Mesendoderm (in vitro differentiated cells): Measurements from ENCODE around the gene EHMT2.
"Not testable (repeated sequence)": the region's sequence is repeated elsewhere in the genome, so short reads cannot be mapped to it uniquely, and the experiment has no call there.

ENCODE experiments used
- DNase-seq: peaks from one replicate; pipeline ENCODE4 v3.0.0; 2013
- H2AK5ac ChIP-seq: 2 replicates; pipeline ENCODE4 v1.6.1; 2013; ENCODE audit warnings: low read length, inconsistent platforms
- H2BK120ac ChIP-seq: 2 replicates; pipeline ENCODE4 v1.6.1; 2013; ENCODE audit warnings: low read depth, mild to moderate bottlenecking, low read length, moderate library complexity, mixed read lengths
- H2BK15ac ChIP-seq: replicated peaks from 2 replicates; pipeline ENCODE4 v1.6.1; 2013; ENCODE audit warnings: low read depth, mild to moderate bottlenecking, moderate library complexity
- H2BK5ac ChIP-seq: 2 replicates; pipeline ENCODE4 v1.6.1; 2013; ENCODE audit warnings: low read length, inconsistent platforms
- H3K18ac ChIP-seq: 2 replicates; pipeline ENCODE4 v1.6.1; 2013; ENCODE audit warnings: mild to moderate bottlenecking, low read length, mixed read lengths
- H3K23ac ChIP-seq: one replicate; pipeline ENCODE4 v1.6.1; 2013; ENCODE audit warnings: low read length
- H3K27ac ChIP-seq: 2 replicates; pipeline ENCODE4 v1.5.1; 2013; ENCODE audit warnings: low read depth, mild to moderate bottlenecking, inconsistent platforms, low read length, moderate library complexity
- H3K27me3 ChIP-seq: 2 replicates; pipeline ENCODE4 v1.6.1; 2013; ENCODE audit warnings: low read length, control low read depth, mild to moderate bottlenecking, inconsistent platforms; ENCODE audit not compliant: insufficient read depth, poor library complexity
- H3K36me3 ChIP-seq: 2 replicates; pipeline ENCODE4 v1.6.1; 2013; ENCODE audit warnings: low read length, inconsistent platforms; ENCODE audit not compliant: control insufficient read depth, insufficient read depth
- H3K4ac ChIP-seq: one replicate; pipeline ENCODE4 v1.6.1; 2013; ENCODE audit warnings: low read depth, mild to moderate bottlenecking, low read length, moderate library complexity
- H3K4me1 ChIP-seq: 2 replicates; pipeline ENCODE4 v1.6.1; 2013; ENCODE audit warnings: low read depth, low read length, inconsistent platforms; ENCODE audit not compliant: control insufficient read depth
- H3K4me2 ChIP-seq: 2 replicates; pipeline ENCODE4 v1.6.1; 2013; ENCODE audit warnings: low read length
- H3K4me3 ChIP-seq: 2 replicates; pipeline ENCODE4 v1.5.1; 2013; ENCODE audit warnings: mild to moderate bottlenecking, low read length
- H3K56ac ChIP-seq: one replicate; pipeline ENCODE4 v1.6.1; 2013; ENCODE audit warnings: low read length
- H3K79me1 ChIP-seq: 2 replicates; pipeline ENCODE4 v1.6.1; 2013; ENCODE audit warnings: low read length, inconsistent platforms
- H3K79me2 ChIP-seq: 2 replicates; pipeline ENCODE4 v1.6.1; 2013; ENCODE audit warnings: mild to moderate bottlenecking, low read length; ENCODE audit not compliant: control insufficient read depth, insufficient read depth
- H3K9ac ChIP-seq: 2 replicates; pipeline ENCODE4 v1.6.1; 2013; ENCODE audit warnings: low read length, inconsistent platforms
- H4K5ac ChIP-seq: one replicate; pipeline ENCODE4 v1.6.1; 2013; ENCODE audit warnings: low read length
- H4K8ac ChIP-seq: one replicate; pipeline ENCODE4 v1.6.1; 2013; ENCODE audit warnings: low read depth, mild to moderate bottlenecking, control low read depth, low read length, moderate library complexity
- WGBS: extraction: QIAGEN DNeasy Blood & Tissue Kit; methylation state at CpG from one replicate; pipeline ENCODE4 v1.1.7; 2013; ENCODE audit warnings: low lambda C conversion rate, missing lambda C conversion rate; ENCODE audit not compliant: insufficient coverage; ENCODE audit errors: extremely low coverage; 5-methylcytosine and 5-hydroxymethylcytosine counted together

Gene EHMT2

GRCh38 chr6:31861150-31861549, 36.3 kb downstream of the EHMT2 start:
- no peak overlapping the region for H3K4ac ChIP-seq
- H3K4me3 ChIP-seq, result no peak overlapping the region
- H3K79me1 ChIP-seq, result no peaks in the 10 kb centered on the region
- no peak overlapping the region for H2BK120ac ChIP-seq
- H3K56ac ChIP-seq, result no peak overlapping the region
- H4K5ac ChIP-seq, result no peak overlapping the region
- no peak overlapping the region for H2BK15ac ChIP-seq
- H2AK5ac ChIP-seq, result no peak overlapping the region
- H3K36me3 ChIP-seq, result peaks cover 2% of the 10 kb centered on the region
- H3K23ac ChIP-seq, result no peak overlapping the region
- no peaks in the 10 kb centered on the region for H3K4me1 ChIP-seq
- H3K79me2 ChIP-seq, result no peaks in the 10 kb centered on the region
- no peak overlapping the region for H3K18ac ChIP-seq
- H3K4me2 ChIP-seq, result no peak overlapping the region
- H3K27me3 ChIP-seq, result no peaks in the 10 kb centered on the region
- no peak overlapping the region for H4K8ac ChIP-seq
- H3K9ac ChIP-seq, result no peak overlapping the region
- WGBS, result no CpG with 5 or more reads among the region's 7 CpGs
- H3K27ac ChIP-seq, result no peak overlapping the region
- DNase-seq, result no peak
- no peak overlapping the region for H2BK5ac ChIP-seq

DNA sequence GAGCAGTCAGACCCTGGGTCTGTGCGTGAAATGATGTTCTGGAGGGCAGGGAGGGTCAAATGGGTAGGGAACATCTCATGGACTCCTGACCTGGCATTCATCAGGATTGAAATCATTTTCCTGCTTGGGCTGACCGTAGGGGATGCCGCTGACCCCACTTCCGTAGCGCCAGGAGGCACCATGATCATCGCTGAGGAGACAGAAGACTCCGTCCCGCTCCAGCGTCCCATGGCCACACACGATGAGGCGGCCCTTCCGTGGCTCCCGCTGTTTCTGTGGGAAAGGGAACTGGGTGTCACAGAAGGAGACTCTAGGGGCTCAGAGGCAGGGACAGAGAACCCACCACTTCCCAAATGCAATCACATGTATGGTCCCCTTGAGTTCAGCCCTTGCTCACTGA, 37.1 kb downstream of the EHMT2 start:
- no CpG with 5 or more reads among the region's 13 CpGs for WGBS

GRCh38 chr6:31859923-31860322, 37.6 kb downstream of the EHMT2 start:
- Histone ChIP-seq H3K4me1 (no peaks in the 10 kb centered on the region), H3K79me2 (no peaks in the 10 kb centered on the region), H3K56ac (no peak overlapping the region), H3K27me3 (no peaks in the 10 kb centered on the region), H4K8ac (no peak overlapping the region), H3K4ac (no peak overlapping the region), H3K4me3 (no peak overlapping the region), H3K27ac (no peak overlapping the region), H3K4me2 (no peak overlapping the region), H3K79me1 (no peaks in the 10 kb centered on the region), H3K9ac (no peak overlapping the region), H3K36me3 (peaks cover 2% of the 10 kb centered on the region), H3K18ac (no peak overlapping the region), H2BK120ac (no peak overlapping the region), H2AK5ac (no peak overlapping the region), H2BK15ac (no peak overlapping the region), H2BK5ac (no peak overlapping the region), H3K23ac (no peak overlapping the region), H4K5ac (no peak overlapping the region)
- no CpG with 5 or more reads among the region's 11 CpGs for WGBS
- DNase-seq, result no peak

More for the DNA sequence above, 37.1 kb downstream of the EHMT2 start:
- no peak overlapping the region for H3K4ac ChIP-seq
- no peak overlapping the region for H3K18ac ChIP-seq
- no peak overlapping the region for H3K4me3 ChIP-seq
- no peaks in the 10 kb centered on the region for H3K27me3 ChIP-seq
- DNase-seq, result no peak
- no peak overlapping the region for H2BK5ac ChIP-seq
- no peak overlapping the region for H3K9ac ChIP-seq
- H2BK120ac ChIP-seq, result no peak overlapping the region
- no peak overlapping the region for H4K5ac ChIP-seq
- H2BK15ac ChIP-seq, result no peak overlapping the region
- no peak overlapping the region for H3K23ac ChIP-seq
- no peak overlapping the region for H2AK5ac ChIP-seq
- no peaks in the 10 kb centered on the region for H3K79me2 ChIP-seq
- no peak overlapping the region for H3K56ac ChIP-seq
- H3K27ac ChIP-seq, result no peak overlapping the region
- H3K79me1 ChIP-seq, result no peaks in the 10 kb centered on the region
- no peak overlapping the region for H3K4me2 ChIP-seq
- H4K8ac ChIP-seq, result no peak overlapping the region
- H3K36me3 ChIP-seq, result peaks cover 2% of the 10 kb centered on the region
- H3K4me1 ChIP-seq, result no peaks in the 10 kb centered on the region

GRCh38 chr6:31858707-31859106, 38.8 kb downstream of the EHMT2 start:
- H2BK120ac ChIP-seq, result no peak overlapping the region
- no peaks in the 10 kb centered on the region for H3K27me3 ChIP-seq
- no peak overlapping the region for H2AK5ac ChIP-seq
- H3K9ac ChIP-seq, result no peak overlapping the region
- WGBS, result no CpG with 5 or more reads among the region's 8 CpGs
- DNase-seq, result no peak
- H3K79me2 ChIP-seq, result no peaks in the 10 kb centered on the region
- no peak overlapping the region for H3K27ac ChIP-seq
- no peak overlapping the region for H4K5ac ChIP-seq
- no peak overlapping the region for H3K4me3 ChIP-seq
- H3K79me1 ChIP-seq, result no peaks in the 10 kb centered on the region
- no peak overlapping the region for H3K56ac ChIP-seq
- H3K23ac ChIP-seq, result no peak overlapping the region
- H3K36me3 ChIP-seq, result peaks cover 2% of the 10 kb centered on the region
- H2BK15ac ChIP-seq, result no peak overlapping the region
- H3K4me1 ChIP-seq, result no peaks in the 10 kb centered on the region
- H3K4ac ChIP-seq, result no peak overlapping the region
- no peak overlapping the region for H2BK5ac ChIP-seq
- no peak overlapping the region for H4K8ac ChIP-seq
- no peak overlapping the region for H3K4me2 ChIP-seq
- no peak overlapping the region for H3K18ac ChIP-seq

DNA sequence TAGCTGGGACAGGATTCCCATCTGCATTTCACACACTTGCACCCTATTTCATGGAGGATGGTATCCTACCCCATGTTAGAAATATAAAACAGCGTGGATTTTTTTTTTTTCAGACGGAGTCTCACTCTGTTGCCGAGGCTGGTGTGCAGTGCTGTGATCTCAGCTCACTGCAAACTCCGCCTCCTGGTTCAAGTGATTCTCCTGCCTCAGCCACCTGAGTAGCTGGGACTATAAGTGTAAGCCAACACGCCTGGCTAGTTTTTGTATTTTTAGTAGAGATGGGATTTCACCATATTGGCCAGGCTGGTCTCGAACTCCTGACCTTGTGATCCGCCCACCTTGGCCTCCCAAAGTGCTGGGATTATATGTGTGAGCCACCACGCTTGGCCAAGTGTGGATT, 39.7 kb downstream of the EHMT2 start:
- not testable (repeated sequence) for H2BK5ac ChIP-seq, H3K36me3 ChIP-seq, H4K8ac ChIP-seq, H3K27me3 ChIP-seq, H3K4me1 ChIP-seq, H2BK120ac ChIP-seq, H3K27ac ChIP-seq, H3K4me3 ChIP-seq, DNase-seq, H3K56ac ChIP-seq, H3K23ac ChIP-seq, H4K5ac ChIP-seq, H3K4ac ChIP-seq, H2BK15ac ChIP-seq, H2AK5ac ChIP-seq, H3K79me2 ChIP-seq, H3K4me2 ChIP-seq, H3K9ac ChIP-seq, H3K18ac ChIP-seq, H3K79me1 ChIP-seq
- WGBS, result no CpG with 5 or more reads among the region's 8 CpGs

DNA sequence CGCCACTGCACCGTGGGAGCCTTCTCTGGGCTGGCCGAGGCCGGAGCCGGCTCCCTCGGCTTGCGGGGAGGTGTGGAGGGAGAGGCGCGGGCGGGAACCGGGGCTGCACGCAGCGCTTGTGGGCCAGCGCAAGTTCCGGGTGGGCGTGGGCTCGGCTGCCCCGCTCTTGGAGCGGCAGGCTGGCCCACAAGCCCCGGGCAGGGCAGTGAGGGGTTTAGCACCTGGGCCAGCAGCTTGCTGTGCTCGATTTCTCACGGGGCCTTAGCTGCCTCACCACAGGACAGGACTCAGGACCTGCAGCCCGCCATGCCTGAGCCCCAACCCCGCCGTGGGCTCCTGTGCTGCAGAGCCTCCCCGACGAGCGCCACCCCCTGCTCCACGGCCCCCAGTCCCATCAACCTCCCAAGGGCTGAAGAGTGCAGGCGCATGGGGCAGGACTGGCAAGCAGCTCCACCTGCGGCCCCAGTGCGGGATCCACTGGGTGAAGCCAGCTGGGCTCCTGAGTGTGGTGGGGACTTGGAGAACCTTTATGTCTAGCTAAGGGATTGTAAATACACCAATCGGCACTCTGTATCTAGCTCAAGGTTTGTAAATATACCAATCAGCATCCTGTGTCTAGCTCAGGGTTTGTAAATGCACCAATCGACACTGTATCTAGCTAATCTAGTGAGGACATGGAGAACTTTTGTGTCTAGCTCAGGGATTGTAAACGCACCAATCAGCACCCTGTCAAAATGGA, 45.3 kb downstream of the EHMT2 start:
- not testable (repeated sequence) for H3K56ac ChIP-seq, H4K5ac ChIP-seq, H4K8ac ChIP-seq, H3K4me3 ChIP-seq, H2BK5ac ChIP-seq, H3K79me1 ChIP-seq, H2BK120ac ChIP-seq, H3K4me2 ChIP-seq, H3K79me2 ChIP-seq, H3K4ac ChIP-seq, H2BK15ac ChIP-seq, H3K27ac ChIP-seq, H3K36me3 ChIP-seq, H3K27me3 ChIP-seq, H2AK5ac ChIP-seq, H3K23ac ChIP-seq, DNase-seq, H3K9ac ChIP-seq, H3K4me1 ChIP-seq, H3K18ac ChIP-seq
- no CpG with 5 or more reads among the region's 35 CpGs for WGBS
